Neural cell (in vitro differentiated cells): ENCODE data around the gene NCBP3. TPM values are rescaled to one million over a fixed set of nuclear protein-coding genes. Genes with fewer than 3 reads are reported as not detected.
"Not testable (repeated sequence)": the region's sequence is repeated elsewhere in the genome, so short reads cannot be mapped to it uniquely, and the experiment has no call there.

Experiments
- H2AFZ ChIP-seq: fragments of 200-600, 300-800 bp; sonication (generic), shearing (Covaris generic); 2 replicates; pipeline ENCODE4 v1.6.0; 2014; ENCODE audit warnings: low read depth, mild to moderate bottlenecking, antibody characterized with exemption, low read length, moderate library complexity
- H3F3A ChIP-seq: fragments of 200-600 bp; shearing (Covaris generic); 2 replicates; pipeline ENCODE4 v1.6.1; 2016; ENCODE audit warnings: mild to moderate bottlenecking, moderate library complexity, mixed read lengths, antibody characterized with exemption, low read length; ENCODE audit not compliant: insufficient read depth, poor library complexity, severe bottlenecking
- H3K27ac ChIP-seq: fragments of 200-600, 300-800 bp; sonication (generic), shearing (Covaris generic); 2 replicates; pipeline ENCODE4 v1.5.1; 2014; ENCODE audit warnings: mild to moderate bottlenecking, low read length, moderate library complexity
- H3K27me3 ChIP-seq: fragments of 300-800, 200-600 bp; sonication (generic), shearing (Covaris generic); 2 replicates; pipeline ENCODE4 v1.6.0; 2014; ENCODE audit warnings: mild to moderate bottlenecking, low read depth, low read length, moderate library complexity; ENCODE audit not compliant: insufficient read depth
- H3K36me3 ChIP-seq: fragments of 300-800, 200-600 bp; sonication (generic), shearing (Covaris generic); 2 replicates; pipeline ENCODE4 v1.5.1; 2014; ENCODE audit warnings: mild to moderate bottlenecking, antibody characterized with exemption, low read length, moderate library complexity; ENCODE audit not compliant: insufficient read depth
- H3K4me2 ChIP-seq: fragments of 300-800, 200-600 bp; sonication (generic), shearing (Covaris generic); 2 replicates; pipeline ENCODE4 v1.6.0; 2014; ENCODE audit warnings: mild to moderate bottlenecking, low read length
- H3K4me3 ChIP-seq: fragments of 300-800, 200-600 bp; sonication (generic), shearing (Covaris generic); 2 replicates; pipeline ENCODE4 v1.5.1; 2014; ENCODE audit warnings: mild to moderate bottlenecking, low read length, moderate library complexity
- H3K79me2 ChIP-seq: fragments of 200-600 bp; shearing (Covaris generic); replicated peaks from 2 replicates; pipeline ENCODE4 v1.6.0; 2014; ENCODE audit warnings: mild to moderate bottlenecking, low read length, moderate library complexity; ENCODE audit not compliant: insufficient read depth
- H3K9ac ChIP-seq: fragments of 300-800, 200-600 bp; sonication (generic), shearing (Covaris generic); 2 replicates; pipeline ENCODE4 v1.6.1; 2016; ENCODE audit warnings: mild to moderate bottlenecking, low read length, mixed read lengths
- H3K9me2 ChIP-seq: fragments of 200-600 bp; shearing (Covaris generic); 2 replicates; pipeline ENCODE4 v1.6.1; 2016; ENCODE audit warnings: mild to moderate bottlenecking, low read length, mixed read lengths; ENCODE audit not compliant: insufficient read depth
- H3K9me3 ChIP-seq: fragments of 200-600, 300-800 bp; sonication (generic), shearing (Covaris generic); 2 replicates; pipeline ENCODE4 v1.6.1; 2016; ENCODE audit warnings: mild to moderate bottlenecking, mixed run types, low read length, moderate library complexity, mixed read lengths
- H4K20me1 ChIP-seq: fragments of 200-600 bp; shearing (Covaris generic); 2 replicates; pipeline ENCODE4 v1.6.1; 2016; ENCODE audit warnings: mild to moderate bottlenecking, mixed run types; ENCODE audit not compliant: insufficient read depth
- EZH2 ChIP-seq: fragments of 200-600, 300-800 bp; shearing (Covaris generic), sonication (generic); IDR thresholded peaks from 2 replicates; pipeline ENCODE4 v1.6.1; 2014; ENCODE audit warnings: antibody characterized with exemption, low read length, borderline replicate concordance, mild to moderate bottlenecking; ENCODE audit not compliant: insufficient read depth, poor library complexity, severe bottlenecking
- MXI1 ChIP-seq: fragments of 450-650 bp; conservative IDR thresholded peaks from 2 replicates; pipeline ENCODE4 v1.6.1; 2014; ENCODE audit warnings: antibody characterized with exemption, mild to moderate bottlenecking; ENCODE audit not compliant: poor library complexity, severe bottlenecking
- RAD21 ChIP-seq: fragments of 450-650 bp; conservative IDR thresholded peaks from 2 replicates; pipeline ENCODE4 v1.6.1; 2014; ENCODE audit warnings: antibody characterized with exemption, mild to moderate bottlenecking, moderate library complexity
- SMC3 ChIP-seq: fragments of 450-650 bp; conservative IDR thresholded peaks from 2 replicates; pipeline ENCODE4 v1.6.1; 2014; ENCODE audit warnings: antibody characterized with exemption, mild to moderate bottlenecking, moderate library complexity; ENCODE audit not compliant: poor library complexity
- TAF1 ChIP-seq: IDR thresholded peaks from 2 replicates; pipeline ENCODE4 v1.6.1; 2012; ENCODE audit warnings: low read depth
- polyA plus RNA-seq: library from polyadenylated mRNA; depleted of rRNA; stranded (reverse); fragments of >200 nt; gene quantifications from 2 replicates; pipeline ENCODE4 v1.2.3, GENCODE V29; 2014
- TF ChIP-seq, protein P1 (sequence below): IDR thresholded peaks from 2 replicates; pipeline ENCODE4 v1.6.1; 2012; ENCODE audit warnings: borderline replicate concordance
- TF ChIP-seq, protein P2 (sequence below): fragments of 450-650 bp; IDR thresholded peaks from 2 replicates; pipeline ENCODE4 v1.5.1; 2014; ENCODE audit warnings: antibody characterized with exemption, mild to moderate bottlenecking, moderate library complexity; ENCODE audit not compliant: poor library complexity, severe bottlenecking

Gene NCBP3
- polyA plus RNA-seq, 1 donor from 2014 or later = 132 TPM

DNA sequence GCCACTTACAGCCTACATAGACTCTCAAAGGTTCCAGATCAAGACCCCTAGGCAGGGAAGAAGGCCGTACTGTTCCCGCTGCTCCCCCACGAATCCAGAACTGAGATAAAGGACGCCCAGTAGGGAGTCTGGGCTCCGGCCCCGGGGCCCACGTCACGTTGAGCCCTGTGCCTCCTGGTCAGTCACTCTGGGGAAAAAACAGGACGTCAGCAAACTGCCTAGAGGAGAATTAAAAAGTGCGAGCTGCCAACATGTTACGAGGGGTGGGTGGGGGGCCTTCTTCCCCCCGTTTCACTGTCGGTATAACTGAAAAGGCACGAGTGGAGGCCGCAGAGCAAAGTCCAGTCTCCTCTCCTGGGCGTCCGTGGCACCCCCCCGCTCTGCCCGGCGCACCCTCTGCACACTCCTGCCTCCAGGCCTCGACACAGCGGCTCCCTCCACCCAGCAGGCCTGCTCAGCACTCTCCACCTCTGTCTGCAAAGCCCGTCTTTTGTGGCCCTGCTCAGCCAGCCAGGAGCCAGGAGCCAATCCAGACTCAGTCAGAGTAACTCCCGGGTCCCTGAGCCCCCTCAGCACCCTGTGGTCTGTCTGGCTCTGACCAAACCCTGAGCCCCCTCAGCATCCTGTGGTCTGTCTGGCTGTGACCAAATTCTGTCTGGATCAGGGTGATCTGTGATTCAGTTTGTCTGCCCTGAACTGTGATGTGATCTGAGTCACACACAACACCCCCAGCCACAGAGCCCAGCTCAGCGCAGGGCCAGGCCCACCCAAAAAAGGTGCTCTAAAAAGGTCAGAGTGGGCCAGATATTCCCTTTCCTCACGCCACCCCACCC is 51.3 kb downstream of the NCBP3 start:
- no peaks in the 10 kb centered on the region for H3K27me3 ChIP-seq
- H3K4me3 ChIP-seq = no peak overlapping the region
- H3K9ac ChIP-seq = no peak overlapping the region
- H3K4me2 ChIP-seq = no peak overlapping the region
- no peak overlapping the region for H2AFZ ChIP-seq
- no peaks in the 10 kb centered on the region for H3K79me2 ChIP-seq
- H3K36me3 ChIP-seq = no peaks in the 10 kb centered on the region
- no peaks in the 10 kb centered on the region for H3F3A ChIP-seq
- H4K20me1 ChIP-seq = no peaks in the 10 kb centered on the region
- no peaks in the 10 kb centered on the region for H3K9me3 ChIP-seq
- no peaks in the 10 kb centered on the region for H3K9me2 ChIP-seq
- no peak for TF ChIP-seq SMC3
- TF ChIP-seq RAD21 = no peak
- TF ChIP-seq MXI1 = no peak
- no peak for TF ChIP-seq EZH2
- TF ChIP-seq TAF1 = no peak
- TF ChIP-seq, protein P1, sequence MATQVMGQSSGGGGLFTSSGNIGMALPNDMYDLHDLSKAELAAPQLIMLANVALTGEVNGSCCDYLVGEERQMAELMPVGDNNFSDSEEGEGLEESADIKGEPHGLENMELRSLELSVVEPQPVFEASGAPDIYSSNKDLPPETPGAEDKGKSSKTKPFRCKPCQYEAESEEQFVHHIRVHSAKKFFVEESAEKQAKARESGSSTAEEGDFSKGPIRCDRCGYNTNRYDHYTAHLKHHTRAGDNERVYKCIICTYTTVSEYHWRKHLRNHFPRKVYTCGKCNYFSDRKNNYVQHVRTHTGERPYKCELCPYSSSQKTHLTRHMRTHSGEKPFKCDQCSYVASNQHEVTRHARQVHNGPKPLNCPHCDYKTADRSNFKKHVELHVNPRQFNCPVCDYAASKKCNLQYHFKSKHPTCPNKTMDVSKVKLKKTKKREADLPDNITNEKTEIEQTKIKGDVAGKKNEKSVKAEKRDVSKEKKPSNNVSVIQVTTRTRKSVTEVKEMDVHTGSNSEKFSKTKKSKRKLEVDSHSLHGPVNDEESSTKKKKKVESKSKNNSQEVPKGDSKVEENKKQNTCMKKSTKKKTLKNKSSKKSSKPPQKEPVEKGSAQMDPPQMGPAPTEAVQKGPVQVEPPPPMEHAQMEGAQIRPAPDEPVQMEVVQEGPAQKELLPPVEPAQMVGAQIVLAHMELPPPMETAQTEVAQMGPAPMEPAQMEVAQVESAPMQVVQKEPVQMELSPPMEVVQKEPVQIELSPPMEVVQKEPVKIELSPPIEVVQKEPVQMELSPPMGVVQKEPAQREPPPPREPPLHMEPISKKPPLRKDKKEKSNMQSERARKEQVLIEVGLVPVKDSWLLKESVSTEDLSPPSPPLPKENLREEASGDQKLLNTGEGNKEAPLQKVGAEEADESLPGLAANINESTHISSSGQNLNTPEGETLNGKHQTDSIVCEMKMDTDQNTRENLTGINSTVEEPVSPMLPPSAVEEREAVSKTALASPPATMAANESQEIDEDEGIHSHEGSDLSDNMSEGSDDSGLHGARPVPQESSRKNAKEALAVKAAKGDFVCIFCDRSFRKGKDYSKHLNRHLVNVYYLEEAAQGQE = no peak
- TF ChIP-seq, protein P2, sequence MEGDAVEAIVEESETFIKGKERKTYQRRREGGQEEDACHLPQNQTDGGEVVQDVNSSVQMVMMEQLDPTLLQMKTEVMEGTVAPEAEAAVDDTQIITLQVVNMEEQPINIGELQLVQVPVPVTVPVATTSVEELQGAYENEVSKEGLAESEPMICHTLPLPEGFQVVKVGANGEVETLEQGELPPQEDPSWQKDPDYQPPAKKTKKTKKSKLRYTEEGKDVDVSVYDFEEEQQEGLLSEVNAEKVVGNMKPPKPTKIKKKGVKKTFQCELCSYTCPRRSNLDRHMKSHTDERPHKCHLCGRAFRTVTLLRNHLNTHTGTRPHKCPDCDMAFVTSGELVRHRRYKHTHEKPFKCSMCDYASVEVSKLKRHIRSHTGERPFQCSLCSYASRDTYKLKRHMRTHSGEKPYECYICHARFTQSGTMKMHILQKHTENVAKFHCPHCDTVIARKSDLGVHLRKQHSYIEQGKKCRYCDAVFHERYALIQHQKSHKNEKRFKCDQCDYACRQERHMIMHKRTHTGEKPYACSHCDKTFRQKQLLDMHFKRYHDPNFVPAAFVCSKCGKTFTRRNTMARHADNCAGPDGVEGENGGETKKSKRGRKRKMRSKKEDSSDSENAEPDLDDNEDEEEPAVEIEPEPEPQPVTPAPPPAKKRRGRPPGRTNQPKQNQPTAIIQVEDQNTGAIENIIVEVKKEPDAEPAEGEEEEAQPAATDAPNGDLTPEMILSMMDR = no peak
- no peak overlapping the region for H3K27ac ChIP-seq

DNA sequence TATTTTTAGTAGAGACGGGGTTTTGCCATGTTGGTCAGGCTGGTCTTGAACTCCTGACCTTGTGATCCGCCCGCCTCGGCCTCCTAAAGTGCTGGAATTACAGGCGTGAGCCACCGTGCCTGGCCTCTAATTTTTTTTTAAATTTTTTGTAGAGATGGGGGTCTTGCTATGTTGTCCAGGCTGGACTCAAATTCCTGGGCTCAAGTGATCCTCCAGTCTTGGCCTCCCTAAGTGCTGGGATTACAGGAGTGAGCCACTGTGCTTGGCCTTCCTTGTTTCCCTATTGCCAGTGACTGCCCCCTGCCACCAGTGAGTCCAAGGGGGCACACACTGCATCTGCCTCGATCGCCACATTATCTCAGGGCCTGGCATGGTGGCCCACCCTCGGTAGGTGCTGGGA is 51.9 kb downstream of the NCBP3 start:
- H3K9ac ChIP-seq = not testable (repeated sequence)

DNA sequence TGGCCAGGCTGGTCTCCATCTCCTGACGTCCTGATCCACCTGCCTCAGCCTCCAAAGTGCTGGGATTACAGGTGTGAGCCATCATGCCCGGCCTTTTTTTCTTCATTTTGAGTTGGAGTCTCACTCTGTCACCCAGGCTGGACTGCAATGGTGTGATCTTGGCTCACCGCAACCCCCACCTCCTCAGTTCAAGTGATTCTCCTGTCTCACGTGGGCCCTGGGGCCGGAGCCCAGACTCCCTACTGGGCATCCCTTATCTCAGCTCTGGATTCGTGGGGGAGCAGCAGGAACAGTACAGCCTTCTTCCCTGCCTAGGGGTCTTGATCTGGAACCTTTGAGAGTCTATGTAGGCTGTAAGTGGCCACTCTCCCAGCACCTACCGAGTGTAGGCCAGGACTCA is 52.8 kb downstream of the NCBP3 start:
- not testable (repeated sequence) for H3K4me3 ChIP-seq, H3K36me3 ChIP-seq, H3K4me2 ChIP-seq, H3K27ac ChIP-seq, H2AFZ ChIP-seq, H3K9ac ChIP-seq, H3F3A ChIP-seq, H3K9me3 ChIP-seq, H4K20me1 ChIP-seq, H3K9me2 ChIP-seq, H3K79me2 ChIP-seq, H3K27me3 ChIP-seq

More for the DNA sequence above, 51.9 kb downstream of the NCBP3 start:
- H3K79me2 ChIP-seq, H3K36me3 ChIP-seq, H3K4me2 ChIP-seq, H3K9me2 ChIP-seq, H3K27ac ChIP-seq, H3K4me3 ChIP-seq, H3F3A ChIP-seq, H3K27me3 ChIP-seq, H3K9me3 ChIP-seq, H2AFZ ChIP-seq, H4K20me1 ChIP-seq: not testable (repeated sequence)
